Duodenal mucosa (tissue), 2 donors: ENCODE results near the gene LACTB.
A peak's percentile ranks its signal among the peaks of the same experiment; 100 is the strongest.

Experiments used
- H3K27ac ChIP-seq: one replicate; pipeline ENCODE4 v1.7.0; 2013; ENCODE audit warnings: low read depth, low read length
- H3K27me3 ChIP-seq, 2 donors: one replicate each; pipeline ENCODE4 v1.7.0; 2013; ENCODE audit warnings: low read length in 2 of 2, control low read depth in 1 of 2; ENCODE audit not compliant: insufficient read depth in 2 of 2, control insufficient read depth in 1 of 2
- H3K36me3 ChIP-seq, 2 donors: one replicate each; pipeline ENCODE4 v1.7.0; 2013; ENCODE audit warnings: low read length in 2 of 2, control low read depth in 1 of 2; ENCODE audit not compliant: insufficient read depth in 2 of 2, control insufficient read depth in 1 of 2
- H3K4me1 ChIP-seq, 2 donors: one replicate each; pipeline ENCODE4 v1.7.0; 2013; ENCODE audit warnings: low read length in 2 of 2, control low read depth in 1 of 2; ENCODE audit not compliant: insufficient read depth in 2 of 2, control insufficient read depth in 1 of 2
- H3K4me3 ChIP-seq, 2 donors: one replicate each; pipeline ENCODE4 v1.7.0; 2013; ENCODE audit warnings: low read length in 2 of 2, low read depth in 1 of 2
- H3K9ac ChIP-seq, 2 donors: one replicate each; pipeline ENCODE4 v1.7.0; 2013; ENCODE audit warnings: low read length in 2 of 2, low read depth in 1 of 2
- H3K9me3 ChIP-seq, 2 donors: one replicate each; pipeline ENCODE4 v1.7.0; 2013; ENCODE audit warnings: low read length in 2 of 2, control low read depth in 1 of 2; ENCODE audit not compliant: control insufficient read depth in 1 of 2

Gene LACTB

GRCh38 chr15:63188247-63188925, 66.7 kb downstream of the LACTB start:
- H3K9me3 ChIP-seq: no peaks in the 10 kb centered on the region
- peak overlapping the region; percentile 40 to 49 for H3K9ac ChIP-seq
- no peaks in the 10 kb centered on the region for H3K27me3 ChIP-seq
- no peak overlapping the region for H3K27ac ChIP-seq
- H3K36me3 ChIP-seq: no peaks in the 10 kb centered on the region
- peaks cover 16 to 28% of the 10 kb centered on the region in 2 donors for H3K4me1 ChIP-seq
- H3K4me3 ChIP-seq: peak overlapping the region; percentile 68 to 99

- Histone ChIP-seq H3K9ac (peak within 1 kb of the TSS; percentile 77 to 91), H3K36me3 (no peaks in the 10 kb centered on the region), H3K9me3 (no peaks in the 10 kb centered on the region), H3K4me3 (peak within 1 kb of the TSS; percentile 87 to 99), H3K27me3 (no peaks in the 10 kb centered on the region), H3K4me1 (peaks cover 16 to 30% of the 10 kb centered on the region in 2 donors), H3K27ac (peak within 1 kb of the TSS; percentile 65)
These were observed 67.5 kb downstream of the LACTB start, which contains the start of gene RAB8B for GRCh38 chr15:63188926-63189871. TSS of gene RAB8B (plus strand) at chr15:63189606. CDS start at chr15:63189625, 19 bp downstream.

- peaks cover 16 to 39% of the 10 kb centered on the region in 2 donors for H3K4me1 ChIP-seq
- no peaks in the 10 kb centered on the region for H3K27me3 ChIP-seq
- peak overlapping the region; percentile 77 to 91 for H3K9ac ChIP-seq
- H3K36me3 ChIP-seq: no peaks in the 10 kb centered on the region
- H3K27ac ChIP-seq: peak overlapping the region; percentile 65
- no peaks in the 10 kb centered on the region for H3K9me3 ChIP-seq
- peak overlapping the region; percentile 87 to 99 for H3K4me3 ChIP-seq
These were observed 68.5 kb downstream of the LACTB start for GRCh38 chr15:63189941-63190768.

GRCh38 chr15:63190769-63191649, 69.3 kb downstream of the LACTB start:
- H3K4me1 ChIP-seq: peaks cover 24 to 47% of the 10 kb centered on the region in 2 donors
- H3K4me3 ChIP-seq: peak overlapping the region; percentile 87 to 99
- H3K9ac ChIP-seq: peak overlapping the region; percentile 77 to 91
- H3K36me3 ChIP-seq: no peaks in the 10 kb centered on the region
- no peaks in the 10 kb centered on the region for H3K9me3 ChIP-seq
- no peaks in the 10 kb centered on the region for H3K27me3 ChIP-seq
- H3K27ac ChIP-seq: no peak overlapping the region
